ENCODE measurements around the gene EXD2.

- TF ChIP-seq CTCF (IDR thresholded peaks at IDR 0.05) (peak in 3 of 4 experiments; percentile 18 to 38 (median 24)), POLR2A (IDR thresholded peaks at IDR 0.05) (no peak)
Measured at GRCh38 chr14:69247676-69248440, 56.6 kb downstream of the EXD2 start.

All from uterus (tissue), 2 donors.